D721Med (cell line): ENCODE measurements around the gene ACIN1.

Source experiments
- DNase-seq: peaks from one replicate; pipeline ENCODE4 v3.0.0; 2011; ENCODE audit warnings: low spot score; ENCODE audit not compliant: insufficient read length
- FAIRE-seq: peaks from 2 replicates; lab custom pipeline; 2011; peaks lifted over from hg19 to GRCh38; lab: Jason Lieb, UNC
- TF ChIP-seq, protein P1 (sequence below): IDR thresholded peaks from 2 replicates; pipeline ENCODE4 v1.5.1; 2012; ENCODE audit warnings: mild to moderate bottlenecking, control low read depth; ENCODE audit not compliant: insufficient read depth; ENCODE audit errors: missing control alignments

The ACIN1 gene

DNA sequence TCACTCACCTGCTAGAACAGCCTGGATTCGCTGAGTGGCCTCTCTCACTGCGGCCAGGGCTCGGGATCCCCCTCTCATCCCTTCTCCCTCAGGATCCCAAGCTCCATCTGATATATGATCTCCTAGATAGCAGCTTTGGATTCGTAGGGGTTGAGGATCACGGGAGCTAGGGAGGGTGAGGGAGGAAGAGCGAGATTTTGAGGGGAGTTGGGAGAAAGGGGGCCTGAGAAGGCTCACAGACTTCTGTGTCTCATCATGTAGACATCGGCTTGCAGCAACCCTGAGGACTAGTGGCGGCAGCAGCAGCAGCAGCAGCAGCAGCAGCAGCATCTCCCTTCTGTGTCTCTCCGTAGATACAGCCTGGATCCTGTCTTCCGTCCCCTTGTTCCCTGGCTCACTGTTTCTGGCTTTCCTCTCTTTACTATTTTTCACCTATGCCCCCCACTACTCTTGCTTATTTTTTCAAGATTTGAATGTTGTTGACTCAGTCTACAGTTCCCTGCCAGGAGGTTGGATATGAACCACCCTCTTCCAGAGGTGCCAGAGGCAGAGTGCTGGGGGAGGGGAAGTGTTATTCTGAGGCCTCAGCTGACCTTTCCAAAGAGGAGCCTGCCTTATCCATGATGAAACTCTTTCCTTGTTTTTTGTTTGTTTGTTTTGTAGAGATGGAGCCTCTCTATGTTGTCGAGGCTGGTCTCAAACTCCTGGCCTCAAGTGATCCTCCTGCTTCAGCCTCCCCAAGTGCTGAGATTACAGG is 9.8 kb upstream of the ACIN1 start, which contains the start of gene CIROP:
Gene CIROP (minus strand): TSS at position 399 of the 757 bp plus-strand sequence. CDS start 69 bp downstream, at position 330.
- FAIRE-seq: no peak
- DNase-seq: no peak
- TF ChIP-seq, protein P1, sequence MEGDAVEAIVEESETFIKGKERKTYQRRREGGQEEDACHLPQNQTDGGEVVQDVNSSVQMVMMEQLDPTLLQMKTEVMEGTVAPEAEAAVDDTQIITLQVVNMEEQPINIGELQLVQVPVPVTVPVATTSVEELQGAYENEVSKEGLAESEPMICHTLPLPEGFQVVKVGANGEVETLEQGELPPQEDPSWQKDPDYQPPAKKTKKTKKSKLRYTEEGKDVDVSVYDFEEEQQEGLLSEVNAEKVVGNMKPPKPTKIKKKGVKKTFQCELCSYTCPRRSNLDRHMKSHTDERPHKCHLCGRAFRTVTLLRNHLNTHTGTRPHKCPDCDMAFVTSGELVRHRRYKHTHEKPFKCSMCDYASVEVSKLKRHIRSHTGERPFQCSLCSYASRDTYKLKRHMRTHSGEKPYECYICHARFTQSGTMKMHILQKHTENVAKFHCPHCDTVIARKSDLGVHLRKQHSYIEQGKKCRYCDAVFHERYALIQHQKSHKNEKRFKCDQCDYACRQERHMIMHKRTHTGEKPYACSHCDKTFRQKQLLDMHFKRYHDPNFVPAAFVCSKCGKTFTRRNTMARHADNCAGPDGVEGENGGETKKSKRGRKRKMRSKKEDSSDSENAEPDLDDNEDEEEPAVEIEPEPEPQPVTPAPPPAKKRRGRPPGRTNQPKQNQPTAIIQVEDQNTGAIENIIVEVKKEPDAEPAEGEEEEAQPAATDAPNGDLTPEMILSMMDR: no peak

DNA sequence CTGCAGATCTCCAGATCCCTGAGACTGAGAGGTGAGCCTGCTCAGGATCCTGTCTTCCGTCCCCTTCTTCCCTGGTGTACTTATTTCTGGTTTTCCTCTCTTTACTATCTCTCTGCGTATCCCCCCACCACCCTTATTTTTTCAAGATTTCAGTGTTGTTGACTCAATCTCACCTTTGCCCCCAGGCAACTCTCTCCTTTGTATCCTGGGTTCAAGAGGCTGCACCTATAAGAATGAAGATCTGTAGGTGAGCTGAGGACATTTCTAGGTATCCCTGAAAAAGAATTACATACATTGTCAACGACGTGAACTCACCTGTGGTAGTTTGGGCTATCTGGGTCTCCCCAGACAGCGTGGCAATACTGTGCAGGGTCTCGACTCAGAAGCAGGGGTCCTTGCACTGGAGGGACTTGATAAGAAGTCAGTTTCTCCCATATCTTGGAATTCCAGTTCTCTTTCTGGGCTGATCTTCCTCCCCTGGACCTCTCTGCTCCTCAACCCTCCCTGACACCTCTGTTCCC is 9.2 kb upstream of the ACIN1 start:
- FAIRE-seq (no peak), DNase-seq (no peak)
- TF ChIP-seq, protein P1: no peak

DNA sequence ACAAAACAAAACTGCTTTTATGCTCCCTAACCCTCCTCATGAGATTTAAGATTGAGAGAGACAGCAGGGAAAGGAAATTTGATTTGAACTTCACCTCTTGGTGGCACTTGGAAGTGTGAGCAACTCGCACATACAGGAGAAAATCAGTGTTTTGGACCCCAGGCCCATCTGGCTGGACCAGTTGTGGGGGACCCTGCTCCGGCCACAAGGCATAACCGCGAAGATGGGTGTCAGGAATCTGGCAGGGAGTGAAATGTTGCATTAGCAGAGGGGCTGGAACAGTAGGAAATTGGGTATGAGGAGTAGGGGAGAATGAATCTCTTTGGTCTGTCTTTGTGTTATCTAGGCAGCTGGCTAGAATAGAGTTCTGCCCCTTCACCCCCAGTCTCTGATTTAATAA is 8.6 kb upstream of the ACIN1 start:
- DNase-seq (no peak), FAIRE-seq (no peak)
- TF ChIP-seq, protein P1: no peak

DNA sequence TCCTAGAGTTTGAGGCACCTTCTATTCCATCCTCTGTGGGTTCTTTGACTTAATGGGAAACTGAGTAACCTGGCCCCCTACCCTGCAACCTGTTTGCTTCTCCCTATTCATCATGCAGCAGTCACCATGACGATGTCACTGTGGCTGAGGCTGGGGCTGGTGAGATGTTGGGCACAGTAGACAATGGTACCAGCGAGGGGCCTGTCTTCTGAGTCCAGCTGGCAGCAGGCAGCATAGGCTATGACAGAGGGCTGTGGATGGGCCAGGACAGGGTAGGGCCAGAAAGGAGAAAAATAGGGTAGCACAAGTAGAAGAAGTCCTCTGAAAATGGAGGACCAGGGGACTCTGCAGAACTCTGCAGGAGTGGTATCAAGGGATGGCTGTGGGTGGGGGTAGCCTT is 7.9 kb upstream of the ACIN1 start:
- no peak for FAIRE-seq
- no peak for DNase-seq
- TF ChIP-seq, protein P1: no peak

- FAIRE-seq (no peak), DNase-seq (no peak)
- TF ChIP-seq, protein P1: no peak
Observed at GRCh38 chr14:23101986-23102625, 7.2 kb upstream of the ACIN1 start.

- FAIRE-seq (no peak), DNase-seq (no peak)
- TF ChIP-seq, protein P1: no peak
Observed at GRCh38 chr14:23101213-23101970, 6.5 kb upstream of the ACIN1 start.
